Uterus (tissue), 2 donors: ENCODE data around the gene CTRB2.

Source experiments
- CTCF ChIP-seq, 4 experiments: fragments of 200-600 bp in 2 of 4; fragments of 450-650 bp in 2 of 4; sonication (generic) in 2 of 4; IDR thresholded peaks; one replicate each; pipeline ENCODE4 v1.5.1; 2016 to 2019; ENCODE audit warnings: antibody characterized with exemption in 4 of 4, mild to moderate bottlenecking in 2 of 4, moderate library complexity in 1 of 4
- POLR2A ChIP-seq, 2 donors: fragments of 450-650 bp; IDR thresholded peaks; one replicate each; pipeline ENCODE4 v1.6.1; 2016; ENCODE audit warnings: antibody characterized with exemption in 2 of 2, mild to moderate bottlenecking in 1 of 2, moderate library complexity in 1 of 2

GRCh38 chr16:75225678-75226515, 18.9 kb upstream of the CTRB2 start:
- no peak for TF ChIP-seq POLR2A (IDR thresholded peaks at IDR 0.05)
- no peak for TF ChIP-seq CTCF (IDR thresholded peaks at IDR 0.05)
